HG03095 (cell line): Measurements from ENCODE around the gene ITGB5.

Experiments
- ATAC-seq: cut with Tn5 transposase; IDR thresholded peaks from one replicate; pipeline ENCODE4 v1.9.1; 2021; ENCODE audit warnings: moderate library complexity; ENCODE audit not compliant: unreplicated experiment

The ITGB5 gene

DNA sequence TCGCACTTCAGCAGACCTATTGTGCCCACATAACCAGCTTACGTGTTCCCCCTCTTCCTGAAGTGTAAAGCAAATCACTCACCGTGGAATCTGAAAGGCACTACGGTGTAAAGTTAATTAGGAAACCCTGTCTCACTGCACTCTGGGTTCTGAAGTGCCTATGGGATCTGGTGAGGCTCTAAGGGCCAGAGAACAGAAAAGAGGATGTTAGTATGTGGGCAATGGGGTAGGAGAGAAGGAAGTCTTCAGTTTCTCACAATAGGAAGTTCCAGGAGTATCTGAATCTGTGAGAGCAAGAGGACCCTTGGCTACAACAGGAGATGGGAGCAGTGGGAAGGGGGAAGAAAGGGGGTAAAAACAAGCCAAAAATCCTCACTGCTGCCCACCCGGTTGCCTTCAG lies 71.4 kb downstream of the ITGB5 start:
- ATAC-seq = no peak

GRCh38 chr3:124814620-124815421 lies 72.3 kb downstream of the ITGB5 start:
- no peak for ATAC-seq

DNA sequence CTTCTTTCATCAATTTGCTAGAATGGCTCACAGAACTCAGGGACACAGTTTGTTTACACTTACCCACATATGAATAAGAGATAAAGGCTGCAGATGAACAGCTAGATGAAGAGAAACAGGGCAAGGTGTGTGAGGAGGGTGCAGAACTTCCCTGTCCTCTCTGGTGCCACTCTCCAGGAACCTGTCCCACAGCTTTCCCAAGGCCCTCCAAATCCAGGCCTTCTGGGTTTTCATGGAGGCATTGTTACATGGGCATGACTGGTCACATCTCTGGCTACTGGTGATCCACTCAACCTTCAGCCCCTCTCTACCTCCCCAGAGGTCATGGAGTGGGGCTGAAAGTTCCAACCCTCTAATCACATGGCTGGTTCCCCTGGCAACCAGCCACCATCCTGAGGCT lies 73.6 kb downstream of the ITGB5 start:
- no peak for ATAC-seq

DNA sequence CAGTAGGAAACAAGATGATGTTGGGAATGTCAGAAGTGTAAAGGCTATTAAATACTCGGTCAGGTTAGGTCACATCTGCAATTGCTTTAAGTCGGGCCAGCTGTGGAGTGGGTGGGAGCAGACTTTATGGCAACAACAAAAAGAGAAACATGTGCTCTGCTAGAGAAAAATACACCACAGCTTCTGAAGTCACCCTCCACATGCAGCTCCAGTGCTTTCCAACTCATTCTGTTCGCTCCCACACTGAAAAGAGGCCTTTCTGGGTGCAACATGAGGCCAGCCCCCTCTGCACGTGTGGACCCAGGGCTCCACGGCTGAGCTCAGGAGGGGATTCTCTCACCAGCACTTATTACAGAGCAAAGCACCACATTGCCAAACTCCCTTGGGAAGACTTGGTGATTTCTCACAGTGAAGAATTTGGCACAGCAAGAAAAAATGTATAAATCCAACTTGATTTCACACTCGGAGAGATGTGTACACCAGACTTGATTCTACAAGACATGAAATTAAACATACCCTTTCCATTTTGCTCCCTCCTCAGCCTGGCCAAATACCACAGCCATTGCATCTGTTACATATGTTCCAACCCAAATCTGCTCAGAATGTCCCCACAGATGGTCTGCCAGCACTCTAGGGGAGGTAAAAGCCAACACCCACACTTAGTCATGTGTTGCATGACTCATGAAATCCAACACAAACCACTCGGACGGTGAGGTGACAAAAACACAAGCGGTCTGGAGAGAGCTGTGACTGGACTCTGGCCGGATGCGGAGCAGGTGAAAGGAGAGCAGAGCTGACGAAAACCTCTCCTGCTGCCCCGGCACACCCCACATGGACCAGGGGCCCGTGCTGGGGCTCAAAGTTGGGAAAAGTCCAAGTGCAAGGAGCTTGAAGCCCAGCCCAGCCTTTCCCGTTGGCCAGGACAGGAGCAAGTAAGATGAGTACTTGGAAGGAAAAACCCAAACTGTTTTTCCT lies 74.6 kb downstream of the ITGB5 start:
- ATAC-seq = no peak

- no peak for ATAC-seq
Observed at GRCh38 chr3:124811436-124811835, 75.7 kb downstream of the ITGB5 start.

GRCh38 chr3:124810970-124811369 lies 76.2 kb downstream of the ITGB5 start:
- no peak for ATAC-seq

DNA sequence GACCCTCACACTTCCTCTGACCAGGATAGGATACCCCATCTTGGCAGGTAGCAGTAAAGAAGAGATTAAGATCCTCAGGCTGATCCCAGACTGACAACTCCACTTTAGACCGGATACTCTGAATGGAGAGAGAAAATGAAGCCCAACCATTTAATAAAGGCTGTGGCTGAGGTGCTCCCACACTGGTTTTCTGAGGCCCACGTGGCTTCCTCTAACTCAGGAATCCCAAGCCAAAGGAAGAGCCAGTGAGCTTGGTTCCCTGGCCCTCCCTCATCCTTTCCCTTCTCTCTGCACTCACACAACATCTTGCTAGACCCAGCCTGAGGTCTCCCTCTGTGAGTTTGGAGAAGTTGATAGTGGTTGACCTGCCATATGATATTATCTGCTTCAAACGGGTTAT lies 78.1 kb downstream of the ITGB5 start:
- no peak for ATAC-seq

DNA sequence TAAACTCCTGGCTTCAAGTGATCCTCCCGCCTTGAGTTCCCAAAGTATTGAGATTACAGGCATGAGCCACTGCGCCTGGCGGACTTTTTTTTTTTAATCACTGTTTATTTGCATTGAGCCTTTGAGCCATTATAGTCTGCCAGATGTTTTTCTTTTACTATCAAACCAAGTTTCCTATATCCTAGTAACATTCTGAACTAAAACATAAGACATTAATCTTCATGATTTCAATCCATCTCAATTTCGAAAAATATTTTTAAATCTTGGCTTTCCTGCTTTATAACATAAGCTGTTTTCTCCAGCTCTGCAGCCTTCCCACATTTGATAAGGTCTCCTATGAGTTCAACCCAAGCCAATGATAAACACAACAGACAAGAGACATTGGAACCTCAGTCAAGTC lies 81.5 kb downstream of the ITGB5 start:
- no peak for ATAC-seq

- ATAC-seq = no peak
Observed at GRCh38 chr3:124804875-124805274, 82.3 kb downstream of the ITGB5 start.

GRCh38 chr3:124802702-124803101 lies 84.5 kb downstream of the ITGB5 start:
- ATAC-seq = no peak

DNA sequence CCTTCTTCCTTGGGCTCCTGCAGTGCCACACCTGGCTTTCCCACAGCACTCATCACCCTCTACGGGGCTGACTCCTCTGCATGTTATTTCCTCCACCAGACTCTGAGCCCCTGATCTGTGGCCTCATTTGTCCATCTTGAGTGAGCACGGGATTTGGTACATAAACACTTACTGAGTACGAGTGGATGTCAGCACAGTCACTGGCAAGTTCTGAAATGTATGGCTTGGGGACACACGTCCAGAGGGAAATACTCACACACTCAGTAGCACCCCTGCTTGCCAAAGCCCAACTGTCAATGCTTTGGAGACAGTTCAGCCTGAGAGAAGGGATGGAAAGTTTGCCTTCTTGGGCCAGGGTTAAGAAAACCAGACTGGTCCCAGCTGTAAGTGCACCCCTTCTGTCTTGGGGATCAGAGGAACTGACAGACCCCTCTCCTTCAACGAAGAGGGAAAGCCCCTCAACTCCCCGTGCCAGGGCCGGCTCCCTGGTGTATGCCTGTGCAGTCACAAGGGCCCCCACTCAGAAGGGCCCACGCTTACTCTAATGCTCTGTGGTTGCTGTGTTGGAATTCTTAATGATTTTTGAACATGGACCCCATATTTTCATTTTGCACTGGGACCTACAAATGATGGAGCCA lies 85.0 kb downstream of the ITGB5 start:
- ATAC-seq = no peak

- no peak for ATAC-seq
Observed at GRCh38 chr3:124800511-124801258, 86.5 kb downstream of the ITGB5 start.

GRCh38 chr3:124800076-124800475 lies 87.1 kb downstream of the ITGB5 start:
- no peak for ATAC-seq

DNA sequence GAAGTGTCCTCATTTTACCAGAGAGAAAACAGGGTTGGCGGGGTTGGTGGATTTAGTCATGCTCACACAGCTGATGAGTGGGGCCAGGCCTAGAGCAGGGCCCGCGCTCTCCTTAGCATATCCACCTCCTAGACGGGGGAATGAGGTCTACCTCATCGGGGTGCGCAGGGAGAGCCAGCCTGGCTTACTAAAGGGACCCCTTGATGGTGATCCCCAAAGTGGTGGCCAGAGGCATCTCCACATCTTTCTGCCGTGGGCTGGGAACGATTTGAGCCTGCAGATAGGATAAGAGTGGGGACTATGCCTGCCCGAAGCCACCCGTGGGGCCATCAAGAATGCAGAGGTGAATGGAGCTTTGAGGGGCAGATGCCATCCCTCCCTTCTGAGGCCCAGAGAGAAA lies 87.5 kb downstream of the ITGB5 start:
- ATAC-seq = no peak

DNA sequence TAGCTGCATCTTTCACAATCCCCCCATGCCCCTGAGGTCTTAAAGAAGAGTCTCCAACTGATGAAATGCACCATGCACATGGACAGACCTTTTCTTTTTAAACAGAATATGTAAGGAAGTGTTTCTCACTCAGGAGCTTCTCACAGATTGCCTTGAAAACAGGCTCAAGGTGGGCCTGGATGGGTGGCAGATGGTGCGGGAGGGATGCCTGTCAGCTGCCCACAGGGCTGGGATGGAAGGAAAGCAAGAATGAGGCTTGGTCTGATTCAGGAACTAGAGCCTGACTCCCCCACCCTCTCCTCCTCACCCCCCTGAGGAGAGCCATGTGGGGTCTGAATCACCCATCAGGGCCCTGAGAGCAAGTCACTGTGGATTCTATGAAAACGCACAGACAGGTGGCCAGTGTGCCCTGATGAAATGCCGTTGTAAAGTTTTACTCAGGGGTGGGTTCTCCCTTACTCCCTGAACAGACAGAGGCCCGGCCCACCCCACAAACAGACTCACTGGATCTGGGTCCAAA lies 89.7 kb downstream of the ITGB5 start:
- ATAC-seq = no peak

GRCh38 chr3:124796477-124796876 lies 90.7 kb downstream of the ITGB5 start:
- no peak for ATAC-seq

- ATAC-seq = no peak
Observed at GRCh38 chr3:124793054-124793739, 94.0 kb downstream of the ITGB5 start.

DNA sequence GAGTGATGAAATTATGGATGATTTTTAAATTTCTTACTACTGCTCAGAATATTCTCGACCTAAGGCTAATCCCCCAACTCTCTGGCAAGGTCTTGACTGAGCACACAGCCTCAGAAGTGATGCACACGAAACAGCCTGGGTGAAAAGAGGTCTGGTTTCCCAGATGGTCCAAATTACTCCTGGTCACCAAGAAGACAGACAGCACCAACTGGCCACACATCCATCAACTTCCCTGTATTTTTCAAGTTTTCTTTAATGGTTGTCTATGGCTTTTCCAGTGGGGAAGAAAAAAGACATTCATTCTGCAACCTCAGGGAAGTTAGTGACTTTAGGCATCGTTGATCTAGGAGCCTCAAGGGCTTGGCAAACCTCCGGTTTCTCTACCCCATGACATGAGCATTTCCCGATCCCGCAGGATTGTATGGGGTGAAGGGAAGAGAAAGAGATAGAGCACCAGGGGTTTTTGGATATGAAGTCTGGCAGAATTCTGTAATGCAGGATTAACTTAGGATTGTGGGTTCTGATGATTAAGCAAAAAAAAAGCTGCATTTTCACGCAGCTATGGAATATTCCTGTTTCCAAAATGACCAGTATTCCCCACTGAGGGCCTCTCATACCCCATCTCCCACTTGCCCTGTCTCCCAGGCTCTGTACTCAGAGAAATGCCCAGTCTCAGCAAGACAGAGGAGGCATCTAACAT lies 94.7 kb downstream of the ITGB5 start:
- no peak for ATAC-seq

DNA sequence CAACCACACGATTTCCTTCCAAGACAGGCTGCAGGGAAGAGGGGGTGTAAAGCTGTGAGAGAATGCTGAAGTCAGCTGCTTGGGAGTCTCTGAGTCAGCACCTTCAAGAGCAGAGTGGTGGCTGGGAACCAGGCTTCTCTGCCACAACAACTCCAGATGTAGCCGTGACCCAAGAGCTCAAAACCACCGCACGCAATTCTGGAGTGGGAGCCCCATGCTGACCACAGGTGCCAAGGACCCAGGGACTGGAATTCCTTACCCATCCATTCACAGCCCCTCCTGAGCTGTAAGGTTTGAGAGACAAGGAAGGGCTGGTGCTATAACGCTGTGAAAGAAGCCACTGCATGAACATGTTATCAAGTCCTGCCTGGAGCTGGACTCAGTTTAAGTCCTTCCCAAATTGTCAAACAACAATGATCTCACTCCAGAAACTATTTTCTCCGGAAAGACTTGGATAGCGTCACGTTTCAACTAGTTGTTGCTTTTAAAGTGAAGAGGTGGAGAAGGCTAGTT lies 95.5 kb downstream of the ITGB5 start:
- ATAC-seq = no peak
